Fibroblast of lung (primary cell): ENCODE results near the gene KCND3. TPM values are rescaled to one million over a fixed set of nuclear protein-coding genes. Genes with fewer than 3 reads are reported as not detected.

ENCODE experiments used
- DNase-seq, 2 donors: peaks; one replicate each; pipeline versions ENCODE4 v3.0.0 to v3.0.0-alpha.2; 2010; ENCODE audit warnings: low read depth in 2 of 2
- H2AFZ ChIP-seq: 2 replicates; pipeline ENCODE4 v1.5.1; 2012; ENCODE audit warnings: low read length, control low read depth, inconsistent platforms
- H3K27ac ChIP-seq: 2 replicates; pipeline ENCODE4 v1.5.1; 2011; ENCODE audit warnings: low read length, control low read depth; ENCODE audit not compliant: insufficient read depth
- H3K27me3 ChIP-seq: 2 replicates; pipeline ENCODE4 v1.5.1; 2011; ENCODE audit warnings: mild to moderate bottlenecking, low read length; ENCODE audit not compliant: control insufficient read depth, insufficient read depth
- H3K36me3 ChIP-seq: 2 replicates; pipeline ENCODE4 v1.5.1; 2011; ENCODE audit warnings: low read length; ENCODE audit not compliant: control insufficient read depth, insufficient read depth
- H3K4me1 ChIP-seq: 2 replicates; pipeline ENCODE4 v1.5.1; 2011; ENCODE audit warnings: low read length; ENCODE audit not compliant: control insufficient read depth, insufficient read depth; ENCODE audit errors: extremely low read depth
- H3K4me2 ChIP-seq: 2 replicates; pipeline ENCODE4 v1.5.1; 2011; ENCODE audit warnings: low read length, control low read depth; ENCODE audit not compliant: insufficient read depth; ENCODE audit errors: extremely low read depth
- H3K4me3 ChIP-seq, 4 experiments: fragments of 200-600 bp in 1 of 4; sonication (generic) in 1 of 4; replicated peaks in 1 of 4; 2 replicates each; pipeline ENCODE4 v1.5.1; 2011 to 2016; ENCODE audit warnings: low read length in 4 of 4, low read depth in 3 of 4, mild to moderate bottlenecking in 3 of 4, control low read depth in 2 of 4, inconsistent platforms in 1 of 4, mixed read lengths in 1 of 4; ENCODE audit not compliant: insufficient read depth in 1 of 4; ENCODE audit errors: control extremely low read depth in 1 of 4
- H3K79me2 ChIP-seq: 2 replicates; pipeline ENCODE4 v1.5.1; 2012; ENCODE audit warnings: mild to moderate bottlenecking, low read length, inconsistent platforms; ENCODE audit not compliant: control insufficient read depth, insufficient read depth
- H3K9ac ChIP-seq: 2 replicates; pipeline ENCODE4 v1.5.1; 2011; ENCODE audit warnings: mild to moderate bottlenecking, low read length, control low read depth; ENCODE audit not compliant: insufficient read depth
- H3K9me3 ChIP-seq: 2 replicates; pipeline ENCODE4 v1.5.1; 2012; ENCODE audit warnings: low read depth, low read length; ENCODE audit not compliant: control insufficient read depth, insufficient read depth
- H4K20me1 ChIP-seq: 2 replicates; pipeline ENCODE4 v1.5.1; 2011; ENCODE audit warnings: low read length; ENCODE audit not compliant: control insufficient read depth, insufficient read depth; ENCODE audit errors: extremely low read depth
- EZH2 ChIP-seq: IDR thresholded peaks from 2 replicates; pipeline ENCODE4 v1.5.1; 2012; ENCODE audit warnings: low read length, control low read depth, mild to moderate bottlenecking; ENCODE audit errors: missing control alignments
- polyA plus RNA-seq, 2 donors: library from polyadenylated mRNA; depleted of rRNA in 1 of 2; stranded (reverse) in 1 of 2; unstranded in 1 of 2; fragments of >200 nt; gene quantifications; 2 replicates each; pipeline ENCODE4 v1.2.1, GENCODE V29; 2011 to 2012; ENCODE audit warnings: missing spikeins in 1 of 2
- total RNA-seq: library from RNA; depleted of rRNA; stranded (reverse); fragments of >200 nt; gene quantifications from 2 replicates; pipeline ENCODE4 v1.2.1, GENCODE V29; 2014
- TF ChIP-seq, protein P1 (sequence below), 2 donors: IDR thresholded peaks in 1 of 2; conservative IDR thresholded peaks in 1 of 2; 1 replicate in 1 of 2; 2 replicates in 1 of 2; pipeline ENCODE4 v1.5.1; 2011 to 2012; ENCODE audit warnings: low read length in 2 of 2, control low read depth in 1 of 2, inconsistent platforms in 1 of 2, low read depth in 1 of 2, mild to moderate bottlenecking in 1 of 2

KCND3 gene
- total and polyA plus RNA-seq, 2 donors (not counting 1 experiment from before 2014, with no cell fraction given) = 0.66 to 9.3 TPM

- no peaks in the 10 kb centered on the region for H3K4me1 ChIP-seq
- H3K27ac ChIP-seq = no peak overlapping the region
- no peaks in the 10 kb centered on the region for H3K79me2 ChIP-seq
- no peaks in the 10 kb centered on the region for H3K36me3 ChIP-seq
- H3K9ac ChIP-seq = no peak overlapping the region
- no peaks in the 10 kb centered on the region for H3K27me3 ChIP-seq
- H3K4me2 ChIP-seq = no peak overlapping the region
- H4K20me1 ChIP-seq = no peaks in the 10 kb centered on the region
- H3K9me3 ChIP-seq = no peaks in the 10 kb centered on the region
- no peak for DNase-seq
- H3K4me3 ChIP-seq = no peak overlapping the region
- no peak overlapping the region for H2AFZ ChIP-seq
- TF ChIP-seq, protein P1, sequence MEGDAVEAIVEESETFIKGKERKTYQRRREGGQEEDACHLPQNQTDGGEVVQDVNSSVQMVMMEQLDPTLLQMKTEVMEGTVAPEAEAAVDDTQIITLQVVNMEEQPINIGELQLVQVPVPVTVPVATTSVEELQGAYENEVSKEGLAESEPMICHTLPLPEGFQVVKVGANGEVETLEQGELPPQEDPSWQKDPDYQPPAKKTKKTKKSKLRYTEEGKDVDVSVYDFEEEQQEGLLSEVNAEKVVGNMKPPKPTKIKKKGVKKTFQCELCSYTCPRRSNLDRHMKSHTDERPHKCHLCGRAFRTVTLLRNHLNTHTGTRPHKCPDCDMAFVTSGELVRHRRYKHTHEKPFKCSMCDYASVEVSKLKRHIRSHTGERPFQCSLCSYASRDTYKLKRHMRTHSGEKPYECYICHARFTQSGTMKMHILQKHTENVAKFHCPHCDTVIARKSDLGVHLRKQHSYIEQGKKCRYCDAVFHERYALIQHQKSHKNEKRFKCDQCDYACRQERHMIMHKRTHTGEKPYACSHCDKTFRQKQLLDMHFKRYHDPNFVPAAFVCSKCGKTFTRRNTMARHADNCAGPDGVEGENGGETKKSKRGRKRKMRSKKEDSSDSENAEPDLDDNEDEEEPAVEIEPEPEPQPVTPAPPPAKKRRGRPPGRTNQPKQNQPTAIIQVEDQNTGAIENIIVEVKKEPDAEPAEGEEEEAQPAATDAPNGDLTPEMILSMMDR (conservative IDR thresholded peaks at IDR 0.05 in 1 of 2, IDR thresholded peaks at IDR 0.05 in 1 of 2; ENCODE audit: low read depth in 1 of 2, low read length in 2 of 2) = no peak
- TF ChIP-seq EZH2 = no peak
Observed at GRCh38 chr1:111977378-111977777, 12.1 kb downstream of the KCND3 start.

DNA sequence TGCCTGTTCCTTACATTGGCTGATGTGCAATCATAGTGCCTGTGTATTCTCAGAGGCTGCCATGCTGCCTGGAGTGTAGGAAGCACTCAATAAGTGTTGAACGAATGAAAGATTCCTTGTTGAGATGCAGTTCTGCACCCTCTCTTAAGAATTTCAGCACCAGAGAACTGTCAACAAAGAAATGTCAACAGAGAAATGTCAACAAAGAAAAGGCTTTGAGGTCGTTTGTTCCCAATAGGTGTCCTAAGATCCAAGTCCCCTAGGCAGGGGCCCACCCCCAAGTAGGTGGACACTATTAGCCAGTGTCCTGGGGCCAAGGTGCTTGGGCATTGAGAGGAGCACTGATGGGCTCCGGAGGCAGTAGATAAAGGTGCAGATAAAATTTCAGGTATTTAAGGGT is 12.6 kb downstream of the KCND3 start:
- Histone ChIP-seq H2AFZ (no peak overlapping the region), H3K9me3 (no peaks in the 10 kb centered on the region), H3K79me2 (no peaks in the 10 kb centered on the region), H3K4me1 (no peaks in the 10 kb centered on the region), H3K36me3 (no peaks in the 10 kb centered on the region), H3K27ac (no peak overlapping the region), H3K4me3 (no peak overlapping the region), H3K9ac (no peak overlapping the region), H3K27me3 (no peaks in the 10 kb centered on the region), H3K4me2 (no peak overlapping the region), H4K20me1 (no peaks in the 10 kb centered on the region)
- TF ChIP-seq, protein P1 (conservative IDR thresholded peaks at IDR 0.05 in 1 of 2, IDR thresholded peaks at IDR 0.05 in 1 of 2; ENCODE audit: low read depth in 1 of 2, low read length in 2 of 2) = no peak
- no peak for TF ChIP-seq EZH2
- DNase-seq = no peak

- no peak overlapping the region for H3K4me2 ChIP-seq
- DNase-seq = no peak
- H3K9ac ChIP-seq = no peak overlapping the region
- H3K27ac ChIP-seq = no peak overlapping the region
- no peak for TF ChIP-seq EZH2
- TF ChIP-seq, protein P1 (conservative IDR thresholded peaks at IDR 0.05 in 1 of 2, IDR thresholded peaks at IDR 0.05 in 1 of 2; ENCODE audit: low read depth in 1 of 2, low read length in 2 of 2) = no peak
- H3K36me3 ChIP-seq = no peaks in the 10 kb centered on the region
- H3K79me2 ChIP-seq = no peaks in the 10 kb centered on the region
- no peak overlapping the region for H2AFZ ChIP-seq
- H3K27me3 ChIP-seq = no peaks in the 10 kb centered on the region
- H3K4me3 ChIP-seq = no peak overlapping the region
- no peaks in the 10 kb centered on the region for H4K20me1 ChIP-seq
- no peaks in the 10 kb centered on the region for H3K9me3 ChIP-seq
- H3K4me1 ChIP-seq = no peaks in the 10 kb centered on the region
Observed at GRCh38 chr1:111976332-111976731, 13.1 kb downstream of the KCND3 start.
